ENCODE data around the gene ASCC1.
A peak's percentile ranks its signal among the peaks of the same experiment; 100 is the strongest.

ASCC1 gene

GRCh38 chr10:72133517-72133916, 82.6 kb downstream of the ASCC1 start:
- H2BK120ac ChIP-seq (ENCODE audit: low read depth, low read length) = no peak overlapping the region
- no peak overlapping the region for H3K4ac ChIP-seq (ENCODE audit: low read depth, low read length)
- H3K36me3 ChIP-seq (ENCODE audit: control insufficient read depth, insufficient read depth, low read length) = no peaks in the 10 kb centered on the region
- no peak overlapping the region for H4K8ac ChIP-seq (ENCODE audit: low read depth, low read length)
- H3K56ac ChIP-seq (ENCODE audit: low read length) = no peak overlapping the region
- H2BK15ac ChIP-seq (replicated peaks; ENCODE audit: low read depth) = no peak overlapping the region
- no peak overlapping the region for H3K27ac ChIP-seq (ENCODE audit: low read depth, low read length)
- H2BK5ac ChIP-seq (ENCODE audit: low read length) = no peak overlapping the region
- H4K5ac ChIP-seq (ENCODE audit: low read length) = no peak overlapping the region
- H3K27me3 ChIP-seq (ENCODE audit: insufficient read depth, low read length, poor library complexity) = no peaks in the 10 kb centered on the region
- H2AK5ac ChIP-seq (ENCODE audit: low read length) = no peak overlapping the region
- H3K4me2 ChIP-seq (ENCODE audit: low read length) = no peak overlapping the region
- H3K4me1 ChIP-seq (ENCODE audit: control insufficient read depth, low read depth, low read length) = no peaks in the 10 kb centered on the region
- no peaks in the 10 kb centered on the region for H3K79me2 ChIP-seq (ENCODE audit: control insufficient read depth, insufficient read depth, low read length)
- H3K9ac ChIP-seq (ENCODE audit: low read length) = no peak overlapping the region
- no peak overlapping the region for H3K18ac ChIP-seq (ENCODE audit: low read length)
- no peaks in the 10 kb centered on the region for H3K79me1 ChIP-seq (ENCODE audit: low read length)
- H3K23ac ChIP-seq (ENCODE audit: low read length) = no peak overlapping the region
- DNase-seq = no peak
- no peak overlapping the region for H3K4me3 ChIP-seq (ENCODE audit: low read length)

- H4K5ac ChIP-seq (ENCODE audit: low read length) = no peak overlapping the region
- no peak overlapping the region for H4K8ac ChIP-seq (ENCODE audit: low read depth, low read length)
- H3K4me1 ChIP-seq (ENCODE audit: control insufficient read depth, low read depth, low read length) = no peaks in the 10 kb centered on the region
- H3K4me3 ChIP-seq (ENCODE audit: low read length) = no peak overlapping the region
- H3K27ac ChIP-seq (ENCODE audit: low read depth, low read length) = no peak overlapping the region
- no peak overlapping the region for H2BK15ac ChIP-seq (replicated peaks; ENCODE audit: low read depth)
- no peak overlapping the region for H3K4ac ChIP-seq (ENCODE audit: low read depth, low read length)
- H3K79me2 ChIP-seq (ENCODE audit: control insufficient read depth, insufficient read depth, low read length) = no peaks in the 10 kb centered on the region
- no peak overlapping the region for H3K4me2 ChIP-seq (ENCODE audit: low read length)
- no peak overlapping the region for H3K23ac ChIP-seq (ENCODE audit: low read length)
- no peak overlapping the region for H3K56ac ChIP-seq (ENCODE audit: low read length)
- whole genome bisulfite sequencing (ENCODE audit: extremely low coverage, insufficient coverage, low lambda C conversion rate) = no CpG with 5 or more reads among the region's 4 CpGs
- H2BK5ac ChIP-seq (ENCODE audit: low read length) = no peak overlapping the region
- no peak overlapping the region for H3K18ac ChIP-seq (ENCODE audit: low read length)
- H3K36me3 ChIP-seq (ENCODE audit: control insufficient read depth, insufficient read depth, low read length) = no peaks in the 10 kb centered on the region
- H2AK5ac ChIP-seq (ENCODE audit: low read length) = no peak overlapping the region
- H3K27me3 ChIP-seq (ENCODE audit: insufficient read depth, low read length, poor library complexity) = no peaks in the 10 kb centered on the region
- DNase-seq = no peak
- H3K79me1 ChIP-seq (ENCODE audit: low read length) = no peaks in the 10 kb centered on the region
- H2BK120ac ChIP-seq (ENCODE audit: low read depth, low read length) = no peak overlapping the region
- H3K9ac ChIP-seq (ENCODE audit: low read length) = no peak overlapping the region
These were observed 83.2 kb downstream of the ASCC1 start for GRCh38 chr10:72132854-72133253.

- Histone ChIP-seq H3K27me3 (ENCODE audit: insufficient read depth, low read length, poor library complexity) (no peaks in the 10 kb centered on the region), H3K79me2 (ENCODE audit: control insufficient read depth, insufficient read depth, low read length) (no peaks in the 10 kb centered on the region), H2BK5ac (ENCODE audit: low read length) (no peak overlapping the region), H3K4me2 (ENCODE audit: low read length) (no peak overlapping the region), H3K4me3 (ENCODE audit: low read length) (no peak overlapping the region), H3K79me1 (ENCODE audit: low read length) (no peaks in the 10 kb centered on the region), H3K23ac (ENCODE audit: low read length) (no peak overlapping the region), H3K56ac (ENCODE audit: low read length) (no peak overlapping the region), H3K27ac (ENCODE audit: low read depth, low read length) (no peak overlapping the region), H4K5ac (ENCODE audit: low read length) (no peak overlapping the region), H2BK120ac (ENCODE audit: low read depth, low read length) (no peak overlapping the region), H2BK15ac (replicated peaks; ENCODE audit: low read depth) (no peak overlapping the region), H3K4ac (ENCODE audit: low read depth, low read length) (no peak overlapping the region), H2AK5ac (ENCODE audit: low read length) (no peak overlapping the region), H3K36me3 (ENCODE audit: control insufficient read depth, insufficient read depth, low read length) (no peaks in the 10 kb centered on the region), H3K9ac (ENCODE audit: low read length) (no peak overlapping the region), H3K18ac (ENCODE audit: low read length) (no peak overlapping the region), H3K4me1 (ENCODE audit: control insufficient read depth, low read depth, low read length) (no peaks in the 10 kb centered on the region), H4K8ac (ENCODE audit: low read depth, low read length) (no peak overlapping the region)
- no CpG with 5 or more reads among the region's 2 CpGs for WGBS (ENCODE audit: extremely low coverage, insufficient coverage, low lambda C conversion rate)
- no peak for DNase-seq
These were observed 88.5 kb downstream of the ASCC1 start for GRCh38 chr10:72127571-72127970.

GRCh38 chr10:72126872-72127232, 89.2 kb downstream of the ASCC1 start:
- no peak overlapping the region for H3K4ac ChIP-seq (ENCODE audit: low read depth, low read length)
- no peak overlapping the region for H2AK5ac ChIP-seq (ENCODE audit: low read length)
- no peaks in the 10 kb centered on the region for H3K36me3 ChIP-seq (ENCODE audit: control insufficient read depth, insufficient read depth, low read length)
- no peak overlapping the region for H2BK5ac ChIP-seq (ENCODE audit: low read length)
- H4K8ac ChIP-seq (ENCODE audit: low read depth, low read length) = no peak overlapping the region
- H2BK120ac ChIP-seq (ENCODE audit: low read depth, low read length) = no peak overlapping the region
- no peak overlapping the region for H3K56ac ChIP-seq (ENCODE audit: low read length)
- no peaks in the 10 kb centered on the region for H3K27me3 ChIP-seq (ENCODE audit: insufficient read depth, low read length, poor library complexity)
- no CpG with 5 or more reads among the region's 3 CpGs for WGBS (ENCODE audit: extremely low coverage, insufficient coverage, low lambda C conversion rate)
- no peak overlapping the region for H4K5ac ChIP-seq (ENCODE audit: low read length)
- no peak overlapping the region for H3K4me3 ChIP-seq (ENCODE audit: low read length)
- no peak for DNase-seq
- H3K9ac ChIP-seq (ENCODE audit: low read length) = no peak overlapping the region
- no peak overlapping the region for H3K18ac ChIP-seq (ENCODE audit: low read length)
- H3K27ac ChIP-seq (ENCODE audit: low read depth, low read length) = no peak overlapping the region
- H2BK15ac ChIP-seq (replicated peaks; ENCODE audit: low read depth) = no peak overlapping the region
- no peak overlapping the region for H3K4me2 ChIP-seq (ENCODE audit: low read length)
- H3K23ac ChIP-seq (ENCODE audit: low read length) = no peak overlapping the region
- no peaks in the 10 kb centered on the region for H3K79me1 ChIP-seq (ENCODE audit: low read length)
- H3K79me2 ChIP-seq (ENCODE audit: control insufficient read depth, insufficient read depth, low read length) = no peaks in the 10 kb centered on the region
- H3K4me1 ChIP-seq (ENCODE audit: control insufficient read depth, low read depth, low read length) = no peaks in the 10 kb centered on the region

GRCh38 chr10:72126184-72126871, 89.7 kb downstream of the ASCC1 start:
- no peak overlapping the region for H3K4me3 ChIP-seq (ENCODE audit: low read length)
- H3K4me1 ChIP-seq (ENCODE audit: control insufficient read depth, low read depth, low read length) = no peaks in the 10 kb centered on the region
- no CpG with 5 or more reads among the region's 3 CpGs for WGBS (ENCODE audit: extremely low coverage, insufficient coverage, low lambda C conversion rate)
- H3K27ac ChIP-seq (ENCODE audit: low read depth, low read length) = no peak overlapping the region
- H3K36me3 ChIP-seq (ENCODE audit: control insufficient read depth, insufficient read depth, low read length) = no peaks in the 10 kb centered on the region
- H3K79me1 ChIP-seq (ENCODE audit: low read length) = no peaks in the 10 kb centered on the region
- no peak overlapping the region for H2BK120ac ChIP-seq (ENCODE audit: low read depth, low read length)
- H4K8ac ChIP-seq (ENCODE audit: low read depth, low read length) = no peak overlapping the region
- no peak overlapping the region for H3K56ac ChIP-seq (ENCODE audit: low read length)
- H4K5ac ChIP-seq (ENCODE audit: low read length) = no peak overlapping the region
- H3K23ac ChIP-seq (ENCODE audit: low read length) = no peak overlapping the region
- H3K79me2 ChIP-seq (ENCODE audit: control insufficient read depth, insufficient read depth, low read length) = no peaks in the 10 kb centered on the region
- H2BK5ac ChIP-seq (ENCODE audit: low read length) = no peak overlapping the region
- no peak overlapping the region for H2BK15ac ChIP-seq (replicated peaks; ENCODE audit: low read depth)
- H3K4me2 ChIP-seq (ENCODE audit: low read length) = no peak overlapping the region
- H3K4ac ChIP-seq (ENCODE audit: low read depth, low read length) = no peak overlapping the region
- no peak overlapping the region for H3K9ac ChIP-seq (ENCODE audit: low read length)
- peak; percentile 59 for DNase-seq
- no peaks in the 10 kb centered on the region for H3K27me3 ChIP-seq (ENCODE audit: insufficient read depth, low read length, poor library complexity)
- no peak overlapping the region for H3K18ac ChIP-seq (ENCODE audit: low read length)
- H2AK5ac ChIP-seq (ENCODE audit: low read length) = no peak overlapping the region

- H2BK5ac ChIP-seq (ENCODE audit: low read length) = no peak overlapping the region
- no peak overlapping the region for H4K5ac ChIP-seq (ENCODE audit: low read length)
- no peak overlapping the region for H3K56ac ChIP-seq (ENCODE audit: low read length)
- H3K27ac ChIP-seq (ENCODE audit: low read depth, low read length) = no peak overlapping the region
- H3K4me3 ChIP-seq (ENCODE audit: low read length) = no peak overlapping the region
- no peak overlapping the region for H4K8ac ChIP-seq (ENCODE audit: low read depth, low read length)
- H3K23ac ChIP-seq (ENCODE audit: low read length) = no peak overlapping the region
- no peak overlapping the region for H2BK15ac ChIP-seq (replicated peaks; ENCODE audit: low read depth)
- no peak for DNase-seq
- no peaks in the 10 kb centered on the region for H3K4me1 ChIP-seq (ENCODE audit: control insufficient read depth, low read depth, low read length)
- H3K18ac ChIP-seq (ENCODE audit: low read length) = no peak overlapping the region
- WGBS (ENCODE audit: extremely low coverage, insufficient coverage, low lambda C conversion rate) = no CpG with 5 or more reads among the region's 1 CpG
- H3K27me3 ChIP-seq (ENCODE audit: insufficient read depth, low read length, poor library complexity) = no peaks in the 10 kb centered on the region
- H3K79me2 ChIP-seq (ENCODE audit: control insufficient read depth, insufficient read depth, low read length) = no peaks in the 10 kb centered on the region
- no peak overlapping the region for H3K4ac ChIP-seq (ENCODE audit: low read depth, low read length)
- H3K79me1 ChIP-seq (ENCODE audit: low read length) = no peaks in the 10 kb centered on the region
- no peak overlapping the region for H3K9ac ChIP-seq (ENCODE audit: low read length)
- no peak overlapping the region for H3K4me2 ChIP-seq (ENCODE audit: low read length)
- H2AK5ac ChIP-seq (ENCODE audit: low read length) = no peak overlapping the region
- H3K36me3 ChIP-seq (ENCODE audit: control insufficient read depth, insufficient read depth, low read length) = no peaks in the 10 kb centered on the region
- no peak overlapping the region for H2BK120ac ChIP-seq (ENCODE audit: low read depth, low read length)
These were observed 91.1 kb downstream of the ASCC1 start for GRCh38 chr10:72124989-72125388.
